ENCODE data around the gene NPHS1.

NPHS1 gene

GRCh38 chr19:35833972-35834371 lies 18.3 kb downstream of the NPHS1 start:
- DNase-seq (ENCODE audit: low read depth), result no peak
- TF ChIP-seq CTCF (IDR thresholded peaks at IDR 0.05; ENCODE audit: low read depth, low read length), result no peak
- TF ChIP-seq MYC (IDR thresholded peaks at IDR 0.05; ENCODE audit: low read depth, low read length), result no peak
- TF ChIP-seq POLR2A (IDR thresholded peaks at IDR 0.05; ENCODE audit: extremely low read depth, insufficient read length), result no peak
- TF ChIP-seq, protein P1, sequence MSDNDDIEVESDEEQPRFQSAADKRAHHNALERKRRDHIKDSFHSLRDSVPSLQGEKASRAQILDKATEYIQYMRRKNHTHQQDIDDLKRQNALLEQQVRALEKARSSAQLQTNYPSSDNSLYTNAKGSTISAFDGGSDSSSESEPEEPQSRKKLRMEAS (IDR thresholded peaks at IDR 0.05; ENCODE audit: low read depth, low read length), result no peak
- no peak overlapping the region for H3K4me3 ChIP-seq (ENCODE audit: low read depth, low read length)

GRCh38 chr19:35832054-35832453 lies 20.2 kb downstream of the NPHS1 start:
- TF ChIP-seq, protein P1 (IDR thresholded peaks at IDR 0.05; ENCODE audit: low read depth, low read length), result no peak
- TF ChIP-seq MYC (IDR thresholded peaks at IDR 0.05; ENCODE audit: low read depth, low read length) (no peak), CTCF (IDR thresholded peaks at IDR 0.05; ENCODE audit: low read depth, low read length) (no peak), POLR2A (IDR thresholded peaks at IDR 0.05; ENCODE audit: extremely low read depth, insufficient read length) (no peak)
- H3K4me3 ChIP-seq (ENCODE audit: low read depth, low read length), result no peak overlapping the region
- DNase-seq (ENCODE audit: low read depth), result no peak

DNA sequence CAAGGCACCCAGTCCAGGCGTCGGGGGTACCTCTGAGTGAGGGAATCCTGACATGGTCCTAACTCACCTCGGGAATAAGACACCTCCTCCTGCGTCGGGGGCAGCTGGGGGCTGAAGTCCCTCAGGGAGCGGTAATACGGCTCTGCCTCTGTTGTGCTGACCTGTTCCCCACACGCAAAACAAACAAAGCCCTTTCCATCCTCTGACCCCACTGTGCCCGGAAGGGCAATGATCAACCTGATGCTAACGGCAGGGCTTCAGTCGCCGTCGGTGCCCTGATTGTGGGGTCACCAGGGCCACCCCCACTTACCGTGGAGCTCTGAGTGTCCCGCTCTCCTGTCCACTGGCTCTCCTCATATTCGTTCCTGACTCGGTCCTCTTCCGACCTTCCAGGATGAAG lies 21.3 kb downstream of the NPHS1 start:
- TF ChIP-seq CTCF (IDR thresholded peaks at IDR 0.05; ENCODE audit: low read depth, low read length) (no peak), MYC (IDR thresholded peaks at IDR 0.05; ENCODE audit: low read depth, low read length) (no peak), POLR2A (IDR thresholded peaks at IDR 0.05; ENCODE audit: extremely low read depth, insufficient read length) (no peak)
- TF ChIP-seq, protein P1 (IDR thresholded peaks at IDR 0.05; ENCODE audit: low read depth, low read length), result no peak
- H3K4me3 ChIP-seq (ENCODE audit: low read depth, low read length), result no peak overlapping the region
- DNase-seq (ENCODE audit: low read depth), result no peak

- TF ChIP-seq POLR2A (IDR thresholded peaks at IDR 0.05; ENCODE audit: extremely low read depth, insufficient read length) (no peak), CTCF (IDR thresholded peaks at IDR 0.05; ENCODE audit: low read depth, low read length) (no peak), MYC (IDR thresholded peaks at IDR 0.05; ENCODE audit: low read depth, low read length) (peak; percentile 31; the same call in 1 of the 2 replicates)
- TF ChIP-seq, protein P1 (IDR thresholded peaks at IDR 0.05; ENCODE audit: low read depth, low read length), result peak; percentile 83
- no peak overlapping the region for H3K4me3 ChIP-seq (ENCODE audit: low read depth, low read length)
- peak; percentile 47 for DNase-seq (ENCODE audit: low read depth)
Measured at GRCh38 chr19:35828692-35829301, 23.5 kb downstream of the NPHS1 start.

GRCh38 chr19:35824150-35824549 lies 28.2 kb downstream of the NPHS1 start:
- no peak for TF ChIP-seq CTCF (IDR thresholded peaks at IDR 0.05; ENCODE audit: low read depth, low read length)
- no peak for TF ChIP-seq POLR2A (IDR thresholded peaks at IDR 0.05; ENCODE audit: extremely low read depth, insufficient read length)
- no peak for TF ChIP-seq MYC (IDR thresholded peaks at IDR 0.05; ENCODE audit: low read depth, low read length)
- TF ChIP-seq, protein P1 (IDR thresholded peaks at IDR 0.05; ENCODE audit: low read depth, low read length), result no peak
- H3K4me3 ChIP-seq (ENCODE audit: low read depth, low read length), result no peak overlapping the region
- no peak for DNase-seq (ENCODE audit: low read depth)

Data from NB4 (cell line).